HepG2 (cell line): ENCODE measurements around the gene PASK. TPM values are rescaled to one million over a fixed set of nuclear protein-coding genes. Genes with fewer than 3 reads are reported as not detected.

Source experiments
- ATF3 ChIP-seq: sonication (generic); formaldehyde crosslinking; IDR thresholded peaks from 2 replicates; pipeline ENCODE4 v1.4.0; 2020; ENCODE audit warnings: missing genetic modification reagents
- BCL6 ChIP-seq: IDR thresholded peaks from 2 replicates; pipeline ENCODE4 v1.6.1; 2016; ENCODE audit warnings: missing genetic modification reagents, missing compliant biosample characterization
- FOSL1 ChIP-seq: sonication (generic); formaldehyde crosslinking; IDR thresholded peaks from 2 replicates; pipeline ENCODE4 v1.9.0; 2021; ENCODE audit warnings: missing genetic modification reagents, borderline replicate concordance
- FOXP1 ChIP-seq, 2 experiments: fragments of 450-650 bp in 1 of 2; IDR thresholded peaks; 2 replicates each; pipeline ENCODE4 v1.6.1; 2017 to 2018; ENCODE audit warnings: antibody characterized with exemption in 1 of 2
- GLI4 ChIP-seq: sonication (generic); formaldehyde crosslinking; IDR thresholded peaks from 2 replicates; pipeline ENCODE4 v1.5.1; 2020; ENCODE audit warnings: missing genetic modification reagents, mild to moderate bottlenecking, moderate library complexity, borderline replicate concordance
- HMG20B ChIP-seq: conservative IDR thresholded peaks from 2 replicates; pipeline ENCODE4 v1.6.1; 2016; ENCODE audit warnings: missing genetic modification reagents, missing compliant biosample characterization
- IRX3 ChIP-seq: sonication (generic); formaldehyde crosslinking; IDR thresholded peaks from 2 replicates; pipeline ENCODE4 v1.8.1; 2023; ENCODE audit warnings: mild to moderate bottlenecking, low read depth, missing genetic modification reagents, borderline replicate concordance
- KDM1A ChIP-seq: IDR thresholded peaks from 2 replicates; pipeline ENCODE4 v1.6.1; 2016; ENCODE audit warnings: missing compliant biosample characterization
- MAFG ChIP-seq: sonication (generic); formaldehyde crosslinking; IDR thresholded peaks from 2 replicates; pipeline ENCODE4 v1.5.1; 2020; ENCODE audit warnings: mild to moderate bottlenecking, missing genetic modification reagents
- MBD4 ChIP-seq: IDR thresholded peaks from 2 replicates; pipeline ENCODE4 v1.6.1; 2012; ENCODE audit warnings: low read length, inconsistent platforms, borderline replicate concordance
- NR0B2 ChIP-seq: sonication (generic); formaldehyde crosslinking; IDR thresholded peaks from 2 replicates; pipeline ENCODE4 v1.4.0; 2020; ENCODE audit warnings: mild to moderate bottlenecking, missing genetic modification reagents
- NRL ChIP-seq: sonication (generic); formaldehyde crosslinking; IDR thresholded peaks from 2 replicates; pipeline ENCODE4 v1.5.0; 2020; ENCODE audit warnings: missing genetic modification reagents, mild to moderate bottlenecking, moderate library complexity, borderline replicate concordance
- PPARG ChIP-seq: conservative IDR thresholded peaks from 2 replicates; pipeline ENCODE4 v1.6.1; 2016; ENCODE audit warnings: missing biosample characterization, missing genetic modification reagents
- SIN3B ChIP-seq: fragments of 150-350 bp; IDR thresholded peaks from 2 replicates; pipeline ENCODE4 v1.6.1; 2014; ENCODE audit warnings: low read length
- SRY ChIP-seq: sonication (generic); formaldehyde crosslinking; IDR thresholded peaks from 2 replicates; pipeline ENCODE4 v1.8.0; 2022; ENCODE audit warnings: mild to moderate bottlenecking, missing genetic modification reagents
- ZFP90 ChIP-seq: sonication (generic); formaldehyde crosslinking; IDR thresholded peaks from 2 replicates; pipeline ENCODE4 v1.8.0; 2022; ENCODE audit warnings: missing genetic modification reagents, mild to moderate bottlenecking, inconsistent platforms, borderline replicate concordance
- ZNF615 ChIP-seq: sonication (generic); formaldehyde crosslinking; IDR thresholded peaks from 2 replicates; pipeline ENCODE4 v1.5.0; 2020; ENCODE audit warnings: mild to moderate bottlenecking, missing genetic modification reagents, borderline replicate concordance
- ZNF891 ChIP-seq: sonication (generic); formaldehyde crosslinking; IDR thresholded peaks from 2 replicates; pipeline ENCODE4 v1.5.0; 2020; ENCODE audit warnings: mild to moderate bottlenecking, missing genetic modification reagents
- ZSCAN22 ChIP-seq: sonication (generic); formaldehyde crosslinking; IDR thresholded peaks from 2 replicates; pipeline ENCODE4 v1.4.0; 2020; ENCODE audit warnings: mild to moderate bottlenecking, missing genetic modification reagents
- polyA plus RNA-seq, 8 experiments: library from polyadenylated mRNA; depleted of rRNA in 3 of 8; stranded (reverse) in 7 of 8; unstranded in 1 of 8; fragments of >200 nt; fragmentation: Illumina TruSeq in 4 of 8; extraction: Trizol in 4 of 8; gene quantifications; 2 replicates each; pipeline versions ENCODE4 v1.2.1 to v1.2.3, GENCODE V29; 2011 to 2016; ENCODE audit warnings: low read depth in 4 of 8, missing spikeins in 1 of 8, mixed read lengths in 1 of 8; ENCODE audit not compliant: insufficient read depth in 1 of 8
- total RNA-seq, 5 experiments: library from RNA; depleted of rRNA; stranded (reverse); fragments of >200 nt; fragmentation: Illumina TruSeq; extraction: Trizol; gene quantifications; 2 replicates each; pipeline ENCODE4 v1.2.3, GENCODE V29; 2016; ENCODE audit warnings: low read depth in 1 of 5
- TF ChIP-seq, protein P1 (sequence below): sonication (generic); formaldehyde crosslinking; conservative IDR thresholded peaks from 2 replicates; pipeline ENCODE4 v1.5.0; 2020; ENCODE audit warnings: missing genetic modification reagents
- TF ChIP-seq, protein P2 (sequence below): sonication (generic); formaldehyde crosslinking; IDR thresholded peaks from 2 replicates; pipeline ENCODE4 v1.4.0; 2020; ENCODE audit warnings: missing genetic modification reagents
- TF ChIP-seq, protein P3 (sequence below): sonication (generic); formaldehyde crosslinking; IDR thresholded peaks from 2 replicates; pipeline ENCODE4 v1.9.0; 2022; ENCODE audit warnings: low read depth, missing genetic modification reagents
- TF ChIP-seq, protein P4 (sequence below): sonication (generic); formaldehyde crosslinking; IDR thresholded peaks from 2 replicates; pipeline ENCODE4 v1.5.0; 2020; ENCODE audit warnings: mild to moderate bottlenecking, low read depth, missing genetic modification reagents, borderline replicate concordance
- TF ChIP-seq, protein P5 (sequence below): sonication (generic); IDR thresholded peaks from 2 replicates; pipeline ENCODE4 v1.6.1; 2016; ENCODE audit warnings: low read depth, borderline replicate concordance

Gene PASK
- total and polyA plus RNA-seq, 2 of the 13 experiments (the other 11 are each of a cell fraction or from before 2014, with no cell fraction given): 6.9 to 17.0 TPM

DNA sequence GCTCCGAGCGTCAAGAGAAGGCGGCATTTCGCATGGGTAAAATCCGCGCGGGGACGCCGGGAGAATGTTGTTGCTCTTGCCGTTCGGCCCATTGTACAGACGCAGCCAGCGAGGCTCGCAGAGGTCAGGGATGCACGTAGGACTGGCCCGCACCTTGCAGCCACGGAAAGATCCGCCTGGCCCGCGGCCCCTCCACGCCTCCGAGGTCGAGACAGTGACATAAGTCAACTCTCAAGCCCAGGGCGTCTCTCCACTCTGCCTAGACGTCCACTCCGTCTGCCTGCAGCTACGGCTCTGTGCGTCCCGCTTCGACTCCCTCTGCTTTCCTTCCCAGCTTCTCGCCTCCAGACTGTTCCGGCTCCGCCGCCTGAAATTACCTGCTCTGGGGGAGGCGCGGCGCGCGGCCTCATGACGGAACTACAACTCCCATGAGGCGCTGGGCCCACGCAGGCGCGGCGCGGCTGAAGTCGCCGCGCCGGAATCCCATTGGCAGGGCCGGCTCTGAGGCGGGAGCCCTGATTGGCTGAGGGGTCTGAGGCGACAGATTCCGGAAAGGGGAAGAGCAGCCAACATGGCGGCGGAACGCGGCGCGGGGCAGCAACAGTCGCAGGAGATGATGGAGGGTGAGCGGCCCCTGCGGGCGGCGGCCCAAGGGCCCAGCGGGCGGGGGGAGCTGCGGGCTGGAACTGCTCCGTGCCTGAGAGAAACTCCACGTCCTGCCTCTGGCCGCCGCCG lies 820 bp upstream of the PASK start, which contains the start of gene PPP1R7 (continued):
- peak; percentile 12; the same call in 1 of the 2 replicates for TF ChIP-seq BCL6 (CRISPR knock-in tag)
- TF ChIP-seq ZNF891 (CRISPR knock-in tag): no peak
- no peak; the same call in 1 of the 2 replicates for TF ChIP-seq MAFG (CRISPR knock-in tag)
- TF ChIP-seq MBD4: no peak
- TF ChIP-seq PPARG (CRISPR knock-in tag): no peak; the same call in 1 of the 2 replicates
- TF ChIP-seq NRL (CRISPR knock-in tag): peak; percentile 65
- no peak for TF ChIP-seq NR0B2 (CRISPR knock-in tag)
- TF ChIP-seq, protein P1, sequence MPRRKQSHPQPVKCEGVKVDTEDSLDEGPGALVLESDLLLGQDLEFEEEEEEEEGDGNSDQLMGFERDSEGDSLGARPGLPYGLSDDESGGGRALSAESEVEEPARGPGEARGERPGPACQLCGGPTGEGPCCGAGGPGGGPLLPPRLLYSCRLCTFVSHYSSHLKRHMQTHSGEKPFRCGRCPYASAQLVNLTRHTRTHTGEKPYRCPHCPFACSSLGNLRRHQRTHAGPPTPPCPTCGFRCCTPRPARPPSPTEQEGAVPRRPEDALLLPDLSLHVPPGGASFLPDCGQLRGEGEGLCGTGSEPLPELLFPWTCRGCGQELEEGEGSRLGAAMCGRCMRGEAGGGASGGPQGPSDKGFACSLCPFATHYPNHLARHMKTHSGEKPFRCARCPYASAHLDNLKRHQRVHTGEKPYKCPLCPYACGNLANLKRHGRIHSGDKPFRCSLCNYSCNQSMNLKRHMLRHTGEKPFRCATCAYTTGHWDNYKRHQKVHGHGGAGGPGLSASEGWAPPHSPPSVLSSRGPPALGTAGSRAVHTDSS (CRISPR knock-in tag): 0 out of 2 replicates have a peak, but pooled peaks have one; percentile 22
- no peak for TF ChIP-seq ZFP90 (CRISPR knock-in tag)
- no peak for TF ChIP-seq FOSL1 (CRISPR knock-in tag)
- TF ChIP-seq, protein P2, sequence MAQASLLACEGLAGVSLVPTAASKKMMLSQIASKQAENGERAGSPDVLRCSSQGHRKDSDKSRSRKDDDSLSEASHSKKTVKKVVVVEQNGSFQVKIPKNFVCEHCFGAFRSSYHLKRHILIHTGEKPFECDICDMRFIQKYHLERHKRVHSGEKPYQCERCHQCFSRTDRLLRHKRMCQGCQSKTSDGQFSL (CRISPR knock-in tag): no peak; the same call in 1 of the 2 replicates
- TF ChIP-seq ATF3 (CRISPR knock-in tag): 0 out of 2 replicates have a peak, but pooled peaks have one; percentile 14
- peak; percentile 97 for TF ChIP-seq KDM1A (CRISPR knock-in tag)
- TF ChIP-seq, protein P3, sequence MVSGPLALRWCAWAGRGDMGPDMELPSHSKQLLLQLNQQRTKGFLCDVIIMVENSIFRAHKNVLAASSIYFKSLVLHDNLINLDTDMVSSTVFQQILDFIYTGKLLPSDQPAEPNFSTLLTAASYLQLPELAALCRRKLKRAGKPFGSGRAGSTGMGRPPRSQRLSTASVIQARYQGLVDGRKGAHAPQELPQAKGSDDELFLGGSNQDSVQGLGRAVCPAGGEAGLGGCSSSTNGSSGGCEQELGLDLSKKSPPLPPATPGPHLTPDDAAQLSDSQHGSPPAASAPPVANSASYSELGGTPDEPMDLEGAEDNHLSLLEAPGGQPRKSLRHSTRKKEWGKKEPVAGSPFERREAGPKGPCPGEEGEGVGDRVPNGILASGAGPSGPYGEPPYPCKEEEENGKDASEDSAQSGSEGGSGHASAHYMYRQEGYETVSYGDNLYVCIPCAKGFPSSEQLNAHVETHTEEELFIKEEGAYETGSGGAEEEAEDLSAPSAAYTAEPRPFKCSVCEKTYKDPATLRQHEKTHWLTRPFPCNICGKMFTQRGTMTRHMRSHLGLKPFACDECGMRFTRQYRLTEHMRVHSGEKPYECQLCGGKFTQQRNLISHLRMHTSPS (CRISPR knock-in tag): no peak
- TF ChIP-seq, protein P4, sequence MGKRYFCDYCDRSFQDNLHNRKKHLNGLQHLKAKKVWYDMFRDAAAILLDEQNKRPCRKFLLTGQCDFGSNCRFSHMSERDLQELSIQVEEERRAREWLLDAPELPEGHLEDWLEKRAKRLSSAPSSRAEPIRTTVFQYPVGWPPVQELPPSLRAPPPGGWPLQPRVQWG (CRISPR knock-in tag): no peak
- no peak for TF ChIP-seq ZSCAN22
- TF ChIP-seq HMG20B (CRISPR knock-in tag): no peak
- 0 out of 2 replicates have a peak, but pooled peaks have one; percentile 56 for TF ChIP-seq SRY (CRISPR knock-in tag)
- TF ChIP-seq SIN3B: peak; percentile 83
- TF ChIP-seq IRX3: peak; percentile 26; the same call in 1 of the 2 replicates
- no peak for TF ChIP-seq GLI4 (CRISPR knock-in tag)
- 0 out of 2 replicates have a peak, but pooled peaks have one; percentile 11 for TF ChIP-seq ZNF615
- no peak for TF ChIP-seq FOXP1 (IDR thresholded peaks at IDR 0.05)
- TF ChIP-seq FOXP1 (CRISPR knock-in tag; IDR thresholded peaks at IDR 0.05): no peak
- TF ChIP-seq, protein P5, sequence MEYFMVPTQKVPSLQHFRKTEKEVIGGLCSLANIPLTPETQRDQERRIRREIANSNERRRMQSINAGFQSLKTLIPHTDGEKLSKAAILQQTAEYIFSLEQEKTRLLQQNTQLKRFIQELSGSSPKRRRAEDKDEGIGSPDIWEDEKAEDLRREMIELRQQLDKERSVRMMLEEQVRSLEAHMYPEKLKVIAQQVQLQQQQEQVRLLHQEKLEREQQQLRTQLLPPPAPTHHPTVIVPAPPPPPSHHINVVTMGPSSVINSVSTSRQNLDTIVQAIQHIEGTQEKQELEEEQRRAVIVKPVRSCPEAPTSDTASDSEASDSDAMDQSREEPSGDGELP: peak; percentile 35; the same call in 1 of the 2 replicates
